T-helper 22 cell (primary cell): ENCODE measurements around the gene TMEM175.
"Not testable (repeated sequence)": the region's sequence is repeated elsewhere in the genome, so short reads cannot be mapped to it uniquely, and the experiment has no call there.

ENCODE experiments used
- DNase-seq: peaks from one replicate; pipeline ENCODE4 v3.0.0-alpha.2; 2020; ENCODE audit warnings: low read depth

The TMEM175 gene

DNA sequence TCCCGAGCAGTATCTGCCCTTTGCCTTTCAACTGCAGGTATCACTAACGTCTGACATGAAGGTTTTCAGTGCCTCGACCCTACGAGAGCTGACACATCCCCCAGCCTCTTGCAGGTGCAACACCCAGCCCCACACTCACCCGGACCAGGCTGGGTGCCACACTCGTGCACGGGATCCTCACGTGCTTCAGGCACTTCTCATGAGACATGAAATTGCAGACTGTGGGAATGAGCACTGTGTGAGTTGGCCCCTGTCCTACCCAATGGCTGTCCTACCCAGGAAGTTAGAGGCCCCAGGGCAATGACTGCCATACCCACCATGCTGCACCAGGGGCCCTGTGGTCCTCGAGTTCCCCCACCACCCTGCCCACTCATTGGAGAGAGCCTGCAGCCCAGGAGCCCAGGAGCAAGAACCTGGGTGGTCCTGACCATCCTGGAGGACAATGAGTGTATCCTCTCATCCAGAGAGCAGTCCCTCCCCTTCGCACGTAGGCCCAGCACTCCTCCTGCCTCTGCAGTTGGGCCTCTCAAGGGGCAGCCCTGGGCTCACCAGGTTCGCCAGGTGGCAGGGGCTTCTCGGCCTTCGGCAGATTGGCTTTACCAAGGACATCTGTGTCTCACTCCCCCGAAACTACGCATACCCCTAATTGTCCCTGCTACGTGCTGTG is 38.7 kb downstream of the TMEM175 start:
- DNase-seq = no peak

DNA sequence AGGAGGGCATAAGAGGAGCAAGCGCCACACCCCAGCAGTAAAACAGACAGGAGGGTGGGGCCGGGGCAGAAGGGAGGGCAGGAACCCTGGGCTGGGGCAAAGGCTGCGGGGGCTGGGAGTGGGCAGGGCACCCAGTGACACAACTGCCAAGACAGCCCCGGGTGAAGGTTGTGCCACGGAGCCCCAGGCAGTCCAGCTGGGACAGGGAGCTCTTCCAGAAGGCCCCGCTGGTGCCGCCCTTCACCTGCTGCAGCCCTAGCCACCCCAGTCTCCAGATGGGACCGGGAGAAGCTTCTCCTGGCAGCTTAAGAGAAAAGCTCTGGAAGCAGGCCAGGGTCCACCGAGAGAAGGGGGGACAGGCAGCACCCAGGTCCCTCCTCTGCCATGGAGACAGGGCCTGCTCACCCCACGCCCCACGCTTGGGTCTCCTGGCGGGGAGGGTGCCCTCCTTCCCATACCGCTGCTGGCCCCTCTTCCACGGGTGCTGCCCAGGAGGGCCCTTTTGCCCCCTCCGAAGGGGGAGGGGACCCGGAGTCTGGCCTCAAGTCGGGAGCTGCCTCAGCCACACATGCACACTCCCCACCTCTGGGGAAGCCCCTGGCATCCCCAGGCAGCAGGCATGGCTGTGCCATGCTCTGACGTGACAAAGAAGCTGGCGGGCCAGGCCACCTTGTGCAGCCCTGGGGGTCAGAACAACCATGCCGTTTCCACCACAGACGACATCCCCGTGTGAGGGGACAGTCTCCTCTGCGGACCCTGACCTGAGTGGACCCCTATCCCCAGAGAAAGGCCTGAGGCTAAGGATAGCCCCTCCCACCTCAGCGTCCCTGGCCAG is 39.6 kb downstream of the TMEM175 start:
- no peak for DNase-seq

DNA sequence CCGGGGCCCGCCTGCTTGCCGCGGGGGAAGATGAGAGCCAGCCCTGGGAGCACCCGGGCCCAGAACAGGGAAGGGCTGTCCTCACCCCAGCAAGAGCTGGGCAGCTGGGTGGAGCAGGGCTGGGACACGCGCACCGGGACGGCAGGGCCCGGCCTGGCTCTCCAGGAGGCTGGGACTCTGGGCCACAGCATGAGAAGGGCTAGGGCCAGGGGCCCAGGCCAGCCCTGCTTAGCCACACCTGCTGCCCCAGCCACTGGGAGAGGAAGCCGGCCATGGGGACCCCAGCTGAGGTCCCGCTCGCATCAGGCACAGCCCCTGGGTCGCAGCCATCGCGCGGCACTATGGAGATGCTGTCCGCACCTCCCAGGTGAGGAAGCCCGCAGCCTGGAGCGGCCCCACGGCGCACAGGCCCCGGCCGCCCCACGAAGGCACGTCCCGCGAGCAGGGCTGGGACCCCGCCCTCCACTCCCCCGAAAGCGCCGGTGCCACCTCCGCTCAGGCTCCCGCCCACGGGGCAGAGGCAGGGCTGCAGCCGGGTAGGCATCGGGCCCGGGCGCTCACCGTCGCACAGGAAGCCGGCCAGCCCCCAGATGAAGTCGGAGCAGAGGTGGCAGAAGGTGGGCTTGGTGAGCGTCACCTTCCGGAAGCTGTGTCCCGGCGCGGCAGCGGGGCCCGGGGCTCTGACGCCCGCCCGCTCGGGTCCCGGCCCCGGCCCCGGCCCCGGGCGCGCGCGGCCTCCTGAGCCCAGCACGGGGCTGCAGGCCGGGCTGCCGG is 40.6 kb downstream of the TMEM175 start:
- DNase-seq = peak; percentile 49

DNA sequence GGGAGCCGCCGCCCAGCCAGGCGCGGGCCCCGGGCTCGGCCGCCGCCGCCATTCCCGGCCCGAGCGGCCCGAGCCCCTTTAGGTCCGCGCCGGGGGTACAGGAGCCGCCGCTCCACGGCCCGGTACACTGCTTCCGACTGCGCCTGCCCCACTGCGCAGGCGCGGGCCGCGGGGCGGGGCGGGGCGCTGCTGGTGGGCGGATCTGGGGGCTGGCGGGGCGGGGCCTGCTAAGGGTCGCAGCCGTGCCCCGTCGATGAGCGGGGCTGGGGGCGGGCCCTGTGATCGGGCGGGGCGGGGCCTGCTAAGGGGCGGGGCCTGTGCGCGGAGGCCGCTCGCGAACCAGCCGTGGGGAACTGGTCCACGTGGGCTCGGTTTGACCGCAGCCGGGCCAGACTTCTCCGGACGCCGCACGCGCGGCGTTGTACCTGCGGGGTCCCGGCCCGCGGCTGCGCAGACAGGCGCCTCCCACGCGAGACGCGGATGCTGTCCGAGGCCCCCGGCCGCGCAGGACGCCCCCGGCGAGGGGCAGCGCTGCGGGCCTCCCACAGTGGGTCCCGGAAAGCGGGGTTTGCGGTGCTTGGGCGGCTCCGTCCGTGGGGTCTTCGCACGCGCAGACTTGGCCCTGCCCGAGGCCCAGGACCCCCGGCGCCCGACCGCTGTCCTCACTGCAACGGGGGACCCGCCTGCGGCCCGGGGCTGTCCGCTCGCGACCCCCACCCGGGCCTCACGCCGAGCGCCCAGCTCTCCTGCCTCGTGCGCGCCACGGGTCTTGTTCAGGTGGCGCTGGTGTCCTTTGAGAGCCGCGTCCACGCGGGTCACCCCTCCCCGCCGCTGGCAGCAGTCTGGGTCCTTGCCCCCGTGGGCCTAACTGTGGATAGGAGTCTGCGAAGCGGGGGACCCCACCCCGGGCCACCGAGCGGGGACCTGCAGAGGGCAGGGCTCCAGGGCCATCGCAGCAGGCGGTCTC is 41.5 kb downstream of the TMEM175 start, which contains the start of gene DGKQ:
Gene DGKQ, minus strand, starts transcription at position 139 of the 967 bp plus-strand sequence. Its CDS starts 87 bp downstream, at position 52.
- DNase-seq = peak; percentile 79

DNA sequence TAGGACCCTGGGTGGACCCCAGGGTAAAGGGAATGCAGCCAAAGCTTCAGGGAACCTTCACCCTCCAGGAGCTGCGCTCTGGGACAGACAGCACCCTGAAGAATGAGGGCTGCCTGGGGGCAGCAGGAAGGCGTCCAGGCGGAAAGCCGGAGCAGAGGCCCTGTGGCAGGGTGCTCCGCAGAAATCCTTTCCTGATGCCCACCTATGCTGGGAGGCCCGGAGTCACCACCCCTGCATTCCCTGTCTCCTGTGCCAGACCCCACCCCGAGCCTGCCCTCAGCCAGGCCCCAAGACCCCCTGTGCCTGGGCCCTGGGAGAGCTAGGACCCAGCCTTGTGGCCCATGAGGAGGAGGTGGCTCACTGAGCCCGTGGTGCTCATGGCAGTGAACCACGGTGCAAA is 42.4 kb downstream of the TMEM175 start:
- no peak for DNase-seq

DNA sequence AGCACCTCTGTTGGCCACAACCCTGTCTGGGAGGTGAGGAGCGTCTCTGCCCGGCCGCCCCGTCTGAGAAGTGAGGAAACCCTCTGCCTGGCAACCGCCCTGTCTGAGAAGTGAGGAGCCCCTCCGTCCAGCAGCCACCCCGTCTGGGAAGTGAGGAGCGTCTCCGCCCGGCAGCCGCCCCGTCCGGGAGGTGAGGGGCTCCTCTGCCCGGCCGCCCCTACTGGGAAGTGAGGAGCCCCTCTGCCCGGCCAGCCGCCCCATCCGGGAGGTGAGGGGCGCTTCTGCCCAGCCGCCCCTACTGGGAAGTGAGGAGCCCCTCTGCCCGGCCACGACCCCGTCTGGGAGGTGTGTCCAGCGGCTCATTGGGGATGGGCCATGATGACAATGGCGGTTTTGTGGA is 43.8 kb downstream of the TMEM175 start:
- DNase-seq = not testable (repeated sequence)

DNA sequence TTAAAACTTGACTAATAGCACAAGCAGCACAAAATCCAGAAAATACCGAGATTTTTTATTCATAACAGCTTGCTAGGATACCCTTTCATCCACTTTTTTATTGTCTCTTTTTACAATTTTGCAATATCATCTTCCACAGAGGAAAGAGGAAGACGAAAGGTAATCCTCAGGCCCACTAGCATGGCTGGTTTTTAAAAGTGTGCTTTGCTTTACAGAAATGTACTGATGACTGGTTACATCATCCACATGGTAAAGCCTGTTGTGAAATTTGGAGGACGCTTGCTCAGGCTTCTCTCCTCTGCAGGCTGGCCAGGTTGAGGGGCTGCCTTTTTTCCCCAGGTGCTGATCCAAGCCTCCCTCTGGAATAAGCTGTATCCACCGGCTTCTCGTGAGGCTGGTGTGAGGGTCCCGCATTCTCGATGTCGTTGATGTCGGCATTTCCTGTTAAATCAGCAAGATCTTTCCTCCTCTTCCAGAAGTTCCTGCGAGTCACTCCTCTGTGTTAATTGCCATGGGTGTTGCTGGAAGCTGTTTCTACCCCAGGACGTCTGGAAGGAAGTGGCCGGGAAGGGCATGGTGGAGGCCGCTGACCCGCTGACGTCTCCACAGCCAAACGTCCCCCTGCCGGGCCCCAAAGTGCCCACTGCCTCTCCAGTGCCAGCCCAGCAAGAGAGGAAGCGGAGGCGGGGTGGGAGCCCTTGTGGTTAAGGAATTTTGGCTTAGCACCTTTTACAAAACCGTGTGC is 46.9 kb downstream of the TMEM175 start:
- no peak for DNase-seq

DNA sequence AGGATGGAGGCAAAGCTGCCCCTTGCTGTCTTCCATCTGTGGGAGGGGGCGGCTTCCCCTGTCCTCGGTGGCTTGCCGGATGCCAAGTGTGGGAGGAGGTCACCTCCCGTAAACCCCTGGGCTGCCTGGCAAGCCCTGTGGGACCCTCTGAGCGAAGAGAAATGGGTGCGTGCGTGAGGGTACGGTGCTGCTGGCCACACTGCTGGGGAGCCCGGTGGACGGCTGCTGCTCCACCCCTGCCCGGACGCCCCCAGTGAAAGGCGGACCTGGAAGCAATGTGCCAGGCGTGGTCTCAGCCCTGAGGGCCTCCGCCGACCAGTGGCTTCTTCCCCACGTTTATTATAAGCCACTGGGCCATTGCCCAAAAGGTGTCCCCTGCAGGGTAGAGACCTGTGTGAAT is 50.0 kb downstream of the TMEM175 start:
- DNase-seq = no peak

DNA sequence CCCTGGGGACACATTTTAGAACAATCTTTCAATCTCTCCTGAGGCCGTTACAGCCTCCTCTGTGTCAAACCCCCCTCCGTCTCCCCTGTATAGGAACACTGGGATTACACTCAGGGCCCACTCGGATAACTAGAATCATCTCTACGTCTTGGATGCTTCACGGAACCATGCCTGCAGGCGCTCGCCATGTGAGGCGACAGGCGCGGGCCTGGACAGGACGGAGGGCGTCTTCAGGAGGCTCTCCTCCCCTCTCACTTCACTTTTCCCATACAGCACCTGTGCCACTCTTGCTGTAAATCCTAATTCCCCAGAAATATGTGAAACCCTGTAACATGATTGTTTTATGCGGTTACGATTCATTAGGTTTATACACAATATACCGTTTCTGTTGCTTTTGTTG is 50.6 kb downstream of the TMEM175 start:
- DNase-seq = no peak

DNA sequence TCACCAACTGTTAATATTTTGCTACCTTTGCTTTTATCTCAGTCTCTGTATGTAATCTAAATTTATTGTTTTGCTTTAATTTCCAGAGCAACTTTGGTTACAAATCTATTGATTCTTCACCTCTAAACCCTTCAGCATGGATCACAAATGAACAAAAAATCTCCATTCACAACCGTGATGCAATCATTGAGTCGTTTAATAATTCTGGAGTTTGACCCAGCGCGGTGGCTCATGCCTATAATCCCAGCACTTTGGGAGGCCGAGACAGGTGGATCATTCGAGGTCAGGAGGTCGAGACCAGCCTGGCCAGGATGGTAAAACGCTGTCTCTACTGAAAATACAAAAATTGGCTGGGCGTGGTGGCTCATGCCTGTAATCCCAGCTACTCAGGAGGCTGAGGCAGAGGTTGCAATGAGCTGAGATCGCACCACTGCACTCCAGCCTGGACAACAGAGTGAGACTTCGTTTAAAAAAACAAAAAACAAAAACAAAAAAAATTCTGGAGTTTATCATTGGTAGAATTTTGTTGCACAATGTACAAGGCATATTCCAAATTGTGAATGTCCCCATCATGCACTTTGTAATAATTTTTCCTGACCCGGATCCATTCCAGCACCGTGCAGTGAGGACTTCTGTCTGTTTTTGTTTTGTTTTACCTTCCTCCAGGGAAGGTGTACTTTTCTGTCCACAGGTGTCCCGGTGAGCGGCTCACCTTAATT is 52.2 kb downstream of the TMEM175 start:
- DNase-seq = no peak

DNA sequence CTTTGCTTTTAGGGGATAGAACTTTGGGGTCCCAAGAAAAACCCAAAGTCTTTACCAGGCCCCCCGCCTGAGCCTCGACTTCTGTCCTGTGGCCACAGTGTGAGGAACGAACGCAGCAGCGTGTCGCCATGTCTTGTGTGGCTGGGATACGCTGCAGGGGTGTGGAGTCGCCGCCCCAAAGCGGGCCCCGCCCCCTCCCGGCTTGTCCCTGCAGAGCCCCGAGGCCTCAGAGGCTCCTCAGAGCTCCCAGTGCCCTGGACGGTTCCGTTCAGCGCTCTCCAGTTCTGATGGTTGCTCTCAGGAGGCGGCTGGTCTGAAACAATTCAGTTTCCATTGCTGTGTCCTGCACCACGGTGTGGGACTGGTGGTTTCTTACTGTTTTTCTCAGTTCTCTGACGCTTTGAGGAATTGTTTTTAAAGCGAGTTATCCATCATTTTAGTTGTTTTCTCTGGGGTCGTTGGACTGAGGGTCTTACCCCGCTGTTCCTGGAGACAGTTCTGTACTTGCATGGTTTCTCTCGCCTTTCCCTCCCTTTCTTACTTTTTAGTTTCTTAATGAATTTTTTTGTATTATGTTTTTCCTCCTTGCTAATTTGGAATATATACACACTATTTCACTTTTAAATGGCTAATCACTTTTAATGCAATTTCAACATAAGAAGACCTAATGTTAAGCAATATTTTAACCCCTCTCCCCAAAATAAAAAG is 53.0 kb downstream of the TMEM175 start:
- peak; percentile 53 for DNase-seq

DNA sequence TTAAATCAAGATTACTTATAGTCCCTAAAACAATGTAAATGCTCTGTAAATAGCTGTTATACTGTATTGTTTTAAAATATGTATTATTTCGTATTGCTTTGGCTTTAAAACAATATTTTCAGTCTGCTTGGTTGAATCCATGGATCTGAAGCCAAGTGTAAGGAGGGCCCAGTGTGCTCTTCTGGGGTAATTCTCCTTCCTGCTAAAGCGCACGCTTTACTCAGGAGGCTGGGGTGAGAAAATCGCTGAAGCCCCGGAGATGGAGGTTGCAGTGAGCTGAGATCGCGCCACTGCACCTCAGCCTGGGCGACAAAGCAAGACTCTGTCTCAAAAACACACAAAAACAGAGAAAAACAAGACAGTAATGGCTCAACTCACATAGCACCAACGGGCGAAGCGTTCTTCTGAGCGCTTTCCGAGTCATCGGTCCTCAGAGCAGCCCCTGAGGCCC is 54.2 kb downstream of the TMEM175 start:
- no peak for DNase-seq

DNA sequence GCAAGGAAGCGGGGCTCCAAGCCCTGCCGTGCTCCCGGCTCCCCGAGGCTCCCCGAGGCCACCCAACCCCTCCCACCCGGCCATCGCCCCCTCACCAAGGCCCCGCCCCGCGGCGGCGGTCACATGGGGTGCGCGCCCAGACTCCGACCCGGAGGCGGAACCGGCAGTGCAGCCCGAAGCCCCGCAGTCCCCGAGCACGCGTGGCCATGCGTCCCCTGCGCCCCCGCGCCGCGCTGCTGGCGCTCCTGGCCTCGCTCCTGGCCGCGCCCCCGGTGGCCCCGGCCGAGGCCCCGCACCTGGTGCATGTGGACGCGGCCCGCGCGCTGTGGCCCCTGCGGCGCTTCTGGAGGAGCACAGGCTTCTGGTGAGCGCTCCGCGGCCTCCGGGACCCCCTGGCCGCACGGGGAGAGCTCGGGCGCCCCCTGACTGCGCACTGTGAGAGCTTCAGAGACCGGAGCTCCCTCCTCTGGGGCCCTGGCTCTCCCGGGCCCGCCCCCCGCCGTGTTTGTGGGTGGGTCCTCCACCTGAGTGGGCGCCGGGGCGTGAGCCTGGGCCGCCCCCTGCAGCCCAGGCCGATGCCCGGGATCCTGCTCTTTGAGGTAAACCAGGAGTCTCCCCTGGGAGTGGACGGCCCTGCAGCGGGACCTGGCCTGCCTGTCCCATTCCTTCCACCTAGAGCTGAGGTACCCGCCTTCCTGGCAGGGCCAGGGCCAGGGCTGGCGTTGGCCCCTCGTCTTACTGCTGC is 54.8 kb downstream of the TMEM175 start, which contains the start of gene IDUA:
Gene IDUA, plus strand, starts transcription at position 166 of the 745 bp plus-strand sequence. Its CDS starts 41 bp downstream, at position 207.
- DNase-seq = peak; percentile 80

DNA sequence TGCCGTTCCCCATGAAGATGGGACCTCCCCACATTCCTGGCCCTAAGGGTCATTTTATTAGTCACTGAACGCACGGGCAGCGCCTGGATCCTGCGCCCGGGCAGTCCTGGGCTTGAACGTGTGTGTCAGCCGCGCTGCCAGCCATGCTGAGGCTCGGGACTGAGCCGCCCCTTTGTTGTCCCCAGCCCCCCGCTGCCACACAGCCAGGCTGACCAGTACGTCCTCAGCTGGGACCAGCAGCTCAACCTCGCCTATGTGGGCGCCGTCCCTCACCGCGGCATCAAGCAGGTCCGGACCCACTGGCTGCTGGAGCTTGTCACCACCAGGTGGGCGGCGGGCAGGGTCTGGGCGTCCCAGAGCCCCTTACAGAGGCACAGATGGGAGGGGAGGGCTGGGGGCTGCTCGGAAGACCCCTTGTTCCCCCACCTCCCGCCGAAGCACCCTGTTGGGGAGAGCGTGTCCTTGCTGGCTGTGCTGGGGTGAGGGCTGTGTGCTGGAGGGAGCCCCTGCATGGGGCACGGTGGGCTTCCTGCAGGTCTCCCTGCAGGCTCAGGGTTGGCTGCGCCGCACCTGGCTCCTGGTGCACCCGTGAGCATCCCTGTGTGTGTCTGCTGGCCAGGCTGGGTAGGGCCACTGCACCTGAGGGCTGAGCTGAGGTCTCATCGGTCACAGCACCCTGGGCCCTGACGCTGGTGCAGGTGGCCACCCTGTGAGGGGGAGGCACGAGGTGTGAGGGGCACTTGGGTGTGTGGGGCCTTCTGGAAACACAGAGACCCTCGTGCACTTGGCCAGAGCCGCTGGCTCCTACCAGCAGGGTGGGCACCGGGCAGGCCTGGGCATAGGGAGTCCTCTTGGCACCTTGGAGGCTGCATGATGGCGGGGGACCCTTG is 55.6 kb downstream of the TMEM175 start:
- no peak for DNase-seq

DNA sequence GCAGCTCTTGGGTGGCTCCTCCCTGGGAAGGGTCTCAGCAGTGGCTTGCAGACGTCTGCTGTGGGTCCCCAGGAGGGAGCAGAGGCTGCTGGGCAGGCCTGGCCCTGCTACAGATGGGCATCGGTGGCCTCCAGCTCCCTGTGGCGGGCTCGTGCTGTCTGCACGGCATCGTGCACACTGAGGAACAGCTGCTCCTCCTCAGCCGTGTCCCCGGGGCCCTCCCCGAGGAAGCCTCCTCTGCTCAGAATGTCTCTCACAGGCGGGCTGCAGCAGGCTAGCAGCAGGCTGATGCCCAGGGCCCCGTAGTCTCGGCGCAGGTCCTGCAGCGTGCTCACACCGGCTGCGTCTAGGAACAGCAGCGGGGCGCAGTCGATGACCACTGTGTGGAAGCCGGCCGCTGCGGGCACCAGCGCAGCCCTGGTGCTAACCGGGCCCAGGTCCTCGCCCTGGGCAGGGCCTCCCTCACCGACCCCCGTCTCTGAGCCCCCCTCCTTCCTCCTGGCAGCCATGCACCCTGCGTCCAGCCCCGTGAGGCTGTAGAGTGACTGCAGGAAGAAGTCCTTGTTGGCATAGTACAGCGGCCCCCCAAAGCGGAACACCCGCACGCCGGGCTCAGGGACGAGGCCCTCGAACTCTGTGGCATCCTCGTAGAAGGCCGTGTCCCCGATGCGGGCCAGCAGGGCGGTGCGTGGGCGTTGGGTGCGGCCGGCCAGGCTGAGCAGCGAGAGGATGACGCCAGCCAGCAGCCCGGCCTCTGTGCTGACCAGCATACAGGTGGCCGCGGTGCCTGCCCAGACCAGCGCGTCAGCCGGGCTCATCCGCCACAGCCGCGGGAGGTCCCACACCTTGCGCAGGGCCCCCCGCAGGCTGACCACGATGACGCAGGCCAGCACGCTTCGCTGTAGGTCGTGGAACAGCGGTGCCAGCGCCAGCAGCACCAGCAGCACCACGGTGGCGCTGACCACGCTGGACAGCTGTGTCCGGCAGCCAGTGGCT is 56.8 kb downstream of the TMEM175 start:
- no peak for DNase-seq
